GF-D8 (cell line): Measurements from ENCODE around the gene SKI.
A peak's percentile ranks its signal among the peaks of the same experiment; 100 is the strongest.

ENCODE experiments used
- DNase-seq: peaks from one replicate; lab custom pipeline; 2025; lab: John Stamatoyannopoulos, UW

The SKI gene

DNA sequence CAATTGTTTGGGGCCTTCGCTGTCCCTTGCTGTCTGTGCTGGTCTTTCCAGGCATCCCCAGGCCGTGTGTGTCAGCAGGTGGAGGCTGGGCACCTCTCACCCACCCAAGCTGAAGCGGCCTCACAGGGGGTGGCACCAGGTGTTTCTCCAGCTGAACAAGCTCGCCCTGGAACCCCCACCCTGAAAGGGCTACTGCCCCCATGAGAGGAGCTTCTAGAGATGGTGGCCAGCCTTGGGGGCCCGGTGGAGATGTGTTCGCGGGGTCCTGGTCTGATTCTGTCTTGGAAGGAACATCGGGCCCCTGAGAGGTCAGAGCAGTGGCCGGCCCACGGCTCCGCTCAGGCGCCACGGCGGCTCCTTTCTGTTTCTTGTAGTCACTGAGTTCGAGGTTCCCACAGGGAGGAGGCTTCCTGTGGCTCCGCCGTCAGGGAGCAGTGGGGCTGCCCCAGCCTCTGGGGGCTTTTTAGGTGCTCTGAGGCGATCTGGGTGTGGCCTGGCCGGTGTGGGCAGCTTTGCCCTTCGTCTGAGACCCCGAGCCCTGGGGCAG, 46.9 kb downstream of the SKI start:
- no peak for DNase-seq

- peak; percentile 55 for DNase-seq
Observed at GRCh38 chr1:2275796-2276536, 47.8 kb downstream of the SKI start.

DNA sequence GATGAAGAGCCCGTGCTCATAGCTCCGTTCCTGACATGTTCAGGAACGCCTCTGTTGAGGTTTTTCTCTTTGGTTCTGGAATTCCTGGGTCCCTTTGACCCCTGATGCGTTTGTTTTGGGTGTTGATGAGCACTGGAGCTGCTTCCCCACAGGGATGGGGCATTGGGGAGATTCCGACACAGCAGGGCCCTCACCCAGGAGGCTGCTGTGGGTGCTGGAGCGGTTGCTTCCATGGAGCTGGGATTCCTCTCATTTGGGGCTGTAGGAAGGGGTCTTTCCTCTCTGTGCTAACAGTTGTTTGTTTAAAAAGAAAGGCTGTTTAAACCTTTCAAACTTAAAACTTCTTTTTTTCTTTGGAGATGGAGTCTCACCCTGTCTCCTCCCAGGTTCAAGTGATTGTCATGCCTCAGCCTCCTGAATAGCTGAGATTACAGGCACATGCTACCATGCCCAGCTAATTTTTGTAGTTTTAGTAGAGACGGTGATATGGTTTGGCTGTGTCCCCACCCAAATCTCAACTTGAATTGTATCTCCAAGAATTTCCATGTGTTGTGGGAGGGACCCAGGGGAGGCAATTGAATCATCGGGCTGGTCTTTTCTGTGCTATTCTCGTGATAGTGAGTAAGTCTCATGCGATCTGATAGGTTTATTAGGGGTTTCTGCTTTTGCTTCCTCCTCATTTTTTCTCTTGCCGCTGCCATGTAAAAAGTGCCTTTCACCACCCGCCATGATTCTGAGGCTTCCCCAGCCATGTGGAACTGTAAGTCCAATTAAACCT, 48.9 kb downstream of the SKI start:
- no peak for DNase-seq

- no peak for DNase-seq
Observed at GRCh38 chr1:2277741-2278488, 49.8 kb downstream of the SKI start.

GRCh38 chr1:2278591-2279209, 50.6 kb downstream of the SKI start:
- DNase-seq = no peak

DNA sequence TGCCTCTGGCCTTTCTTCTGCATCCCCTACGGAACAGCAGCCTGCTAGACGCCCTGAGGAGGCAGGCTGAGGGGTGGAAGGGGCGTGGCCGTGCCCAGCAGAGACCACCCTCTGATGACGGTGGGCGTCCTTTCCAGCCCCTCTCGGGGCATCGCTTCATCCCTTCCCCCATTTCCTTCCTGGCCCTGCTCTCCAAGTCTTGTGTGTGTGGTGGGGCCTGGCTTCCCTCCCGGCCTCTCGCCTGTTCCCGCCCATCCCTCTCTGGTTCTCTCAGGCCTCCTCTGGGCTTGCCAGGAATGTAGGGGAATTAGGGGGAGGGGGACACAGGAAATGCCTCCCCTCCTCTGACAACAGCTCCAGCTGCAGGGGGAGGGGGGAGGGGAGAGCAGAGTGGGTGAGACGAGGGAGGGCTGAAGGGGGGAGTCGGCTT, 51.1 kb downstream of the SKI start:
- no peak for DNase-seq

- DNase-seq = no peak
Observed at GRCh38 chr1:2279817-2280216, 51.7 kb downstream of the SKI start.

DNA sequence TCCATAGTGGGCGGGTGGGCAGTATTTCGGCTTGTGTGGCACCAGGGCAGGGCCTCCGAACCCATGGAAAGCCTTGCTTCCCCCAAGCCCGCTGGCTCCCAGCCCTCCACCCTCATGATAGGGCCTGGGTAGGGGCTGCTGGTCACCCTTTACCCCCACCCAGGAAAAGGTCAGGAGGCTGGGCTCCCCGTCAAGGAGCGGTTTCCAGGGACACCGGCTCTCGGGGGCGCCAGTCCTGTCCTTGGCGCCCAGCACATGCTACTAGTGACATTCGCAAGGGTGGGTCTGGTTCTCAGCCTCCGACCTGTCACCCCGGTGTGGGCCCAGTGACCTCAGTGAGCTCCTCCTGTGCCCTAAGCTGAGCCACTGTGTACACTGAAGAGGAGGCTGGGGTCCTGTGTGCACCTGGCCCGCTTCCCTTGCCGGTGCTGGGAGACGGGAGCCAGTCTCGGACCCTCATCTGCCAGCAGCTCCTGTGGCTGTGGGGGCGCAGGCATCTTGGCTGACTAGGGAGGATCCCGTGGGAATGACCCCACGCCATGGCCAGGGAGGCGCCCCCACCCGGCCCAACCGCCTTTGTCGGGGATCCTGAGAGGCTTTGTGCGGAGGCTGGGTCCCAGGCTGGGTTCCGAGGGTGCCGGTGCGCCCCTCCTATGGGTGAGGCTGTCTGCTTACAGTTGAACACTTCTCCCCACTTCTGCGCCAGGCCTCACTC, 54.6 kb downstream of the SKI start:
- DNase-seq = no peak

DNA sequence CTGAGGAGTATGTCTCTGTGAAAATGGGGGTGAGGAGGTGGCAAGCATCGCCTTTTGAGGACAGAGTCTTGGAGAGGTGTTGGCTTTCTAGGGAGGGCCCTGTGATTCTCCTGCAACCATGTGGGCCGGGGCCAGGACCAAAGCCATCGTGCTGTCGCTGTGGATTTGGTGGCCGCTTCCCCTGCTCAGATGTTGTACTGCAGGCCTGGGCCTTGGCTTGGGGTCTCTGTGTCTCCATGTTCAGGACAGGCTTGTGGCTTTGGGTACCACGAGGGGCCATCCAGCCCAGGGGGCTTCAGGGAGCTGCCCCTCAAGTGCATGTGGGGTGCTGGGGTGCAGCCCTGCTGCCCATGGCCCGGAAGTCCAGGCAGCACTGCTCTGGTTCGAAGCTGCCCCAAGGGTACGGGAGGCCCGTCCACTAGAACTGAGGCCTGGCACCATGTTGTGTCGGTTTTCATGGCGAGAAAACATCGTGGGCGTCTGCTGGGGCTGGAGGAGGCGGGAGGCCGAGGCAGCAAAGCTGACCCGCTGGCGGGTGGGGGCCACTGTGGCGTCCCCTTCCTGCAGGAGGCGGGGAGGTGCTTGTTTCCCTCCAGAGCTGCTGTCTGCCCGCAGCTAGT, 55.4 kb downstream of the SKI start:
- no peak for DNase-seq

DNA sequence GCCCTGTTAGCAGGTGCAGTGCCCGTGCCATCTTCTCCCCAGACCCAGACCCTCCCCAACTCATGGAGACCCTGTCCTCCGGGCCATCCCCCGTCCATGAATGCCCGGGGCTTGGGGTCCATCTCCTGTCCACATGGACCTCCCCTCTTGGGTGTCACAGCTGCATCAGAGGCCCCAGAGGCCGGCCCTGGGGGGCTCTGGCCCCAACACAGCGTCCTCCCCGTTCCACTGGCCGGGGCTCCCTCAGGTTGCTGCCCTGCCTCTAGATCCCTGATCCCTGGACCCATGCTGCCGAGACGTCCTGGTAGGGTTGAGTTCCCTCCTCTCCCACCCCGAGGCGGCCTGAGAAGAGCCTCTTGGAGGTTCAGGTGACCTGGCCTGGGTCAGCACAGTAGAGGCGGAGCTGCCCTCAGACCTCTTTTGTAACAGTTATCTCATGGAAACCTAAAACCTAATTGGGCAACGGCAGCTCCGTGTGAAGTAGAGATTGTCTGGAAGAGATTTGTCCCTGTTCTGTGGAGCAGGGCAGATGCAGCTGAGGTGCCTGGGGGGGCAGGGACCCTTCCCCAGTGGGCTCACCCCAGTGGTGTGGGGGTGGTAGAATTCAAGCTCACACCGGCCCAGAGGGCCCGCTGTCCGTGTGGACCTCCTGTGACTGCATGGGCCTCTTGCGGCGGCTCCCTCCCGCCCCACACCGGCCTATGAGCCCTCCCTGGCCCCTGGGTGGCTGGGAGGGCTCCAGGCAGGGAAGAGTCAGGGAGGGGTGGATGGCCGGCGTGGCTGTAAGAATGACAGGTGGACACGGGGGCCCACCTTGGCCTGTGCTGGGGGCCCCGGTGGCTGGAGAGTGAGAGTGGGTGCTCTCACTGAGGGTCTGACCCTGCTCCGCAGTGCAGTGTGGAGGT, 56.1 kb downstream of the SKI start:
- DNase-seq = no peak

DNA sequence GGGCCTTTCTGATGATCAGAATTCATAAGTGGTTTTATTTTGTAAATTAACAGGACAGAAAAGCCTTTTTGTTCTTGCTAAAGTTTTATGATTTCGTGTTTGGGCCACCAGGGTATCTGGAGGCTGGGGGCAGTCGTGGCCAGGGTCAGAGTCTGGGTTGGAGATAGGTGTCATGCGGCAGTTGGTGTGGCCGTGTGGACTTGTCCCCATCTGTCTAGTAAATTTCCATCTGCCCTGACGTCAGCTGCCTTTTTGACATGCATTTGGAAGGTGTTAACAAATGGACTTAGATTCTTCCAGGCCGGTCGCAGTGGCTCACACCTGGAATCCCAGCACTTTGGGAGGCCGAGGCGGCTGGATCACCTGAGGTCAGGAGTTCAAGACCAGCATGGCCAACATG, 56.8 kb downstream of the SKI start:
- no peak for DNase-seq

DNA sequence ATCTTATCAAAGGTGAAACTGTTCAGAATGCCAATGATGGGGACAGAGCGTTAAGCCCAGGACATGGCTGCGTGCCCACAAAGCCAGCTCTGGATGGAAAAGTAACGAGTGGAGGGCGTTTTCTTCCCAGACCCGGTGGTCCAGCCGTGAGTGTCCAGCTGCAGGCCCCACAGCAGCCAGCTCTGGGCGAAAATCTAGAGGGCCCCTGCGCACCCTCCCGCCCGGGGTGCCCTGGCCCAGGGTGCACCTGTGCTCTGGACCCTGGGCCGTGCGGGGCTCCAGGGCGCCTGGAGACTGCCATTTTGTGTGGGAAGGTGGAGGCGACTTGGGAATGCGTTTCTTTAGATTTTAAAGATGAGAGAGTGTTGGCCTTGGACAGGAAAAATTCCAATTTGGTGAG, 58.8 kb downstream of the SKI start:
- DNase-seq = no peak

GRCh38 chr1:2287649-2288048, 59.5 kb downstream of the SKI start:
- no peak for DNase-seq

DNA sequence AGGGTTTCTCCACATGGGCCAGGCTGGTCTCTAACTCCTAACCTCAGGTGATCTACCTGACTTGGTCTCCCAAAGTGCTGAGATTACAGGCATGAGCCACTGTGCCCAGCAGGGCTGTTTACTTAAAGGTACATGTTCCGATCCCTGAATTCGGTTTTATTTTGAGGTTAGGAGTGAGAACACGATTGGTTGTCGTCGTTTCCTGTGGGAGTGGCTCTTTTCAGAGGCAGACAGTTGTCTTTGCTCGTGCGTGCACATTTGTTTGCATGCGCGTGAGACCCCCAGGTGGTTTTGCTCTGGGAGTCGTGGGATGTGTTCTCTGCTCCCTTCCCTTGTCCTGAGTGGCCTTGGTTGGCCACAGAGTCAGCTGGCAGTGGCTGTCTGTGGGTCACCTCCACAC, 60.2 kb downstream of the SKI start:
- no peak for DNase-seq

GRCh38 chr1:2288816-2289536, 60.9 kb downstream of the SKI start:
- DNase-seq = no peak

DNA sequence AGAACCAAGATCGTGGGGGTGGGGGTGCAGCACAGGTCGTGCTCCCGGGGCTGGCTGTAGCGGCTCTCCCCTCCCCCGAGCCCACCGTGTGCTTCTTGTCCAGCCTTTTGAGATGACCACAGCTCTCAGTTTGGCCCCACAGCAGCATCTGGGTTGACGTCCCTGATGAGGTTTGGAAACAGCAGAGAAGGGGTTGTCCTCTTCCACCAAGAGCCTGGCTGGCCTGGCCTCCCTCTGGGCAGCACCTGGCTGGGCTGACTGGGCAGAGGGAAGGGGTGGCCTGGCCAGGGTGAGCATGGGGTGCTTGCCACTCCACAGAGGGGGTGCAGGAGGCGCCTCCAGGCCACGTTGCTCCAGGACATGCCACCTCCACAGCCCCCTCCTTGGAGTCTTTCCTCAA, 61.5 kb downstream of the SKI start:
- no peak for DNase-seq

- DNase-seq = peak; percentile 36
Observed at GRCh38 chr1:2290171-2290578, 62.1 kb downstream of the SKI start.

- DNase-seq = peak; percentile 99
Observed at GRCh38 chr1:2290595-2291510, 62.7 kb downstream of the SKI start.
